Body of pancreas (tissue), 4 donors: ENCODE measurements around the gene SLC19A1. TPM values are rescaled to one million over a fixed set of nuclear protein-coding genes. Genes with fewer than 3 reads are reported as not detected.

Source experiments
- ATAC-seq: fragments of 150-250 bp; one replicate; pipeline ENCODE4 v1.9.1; 2016
- DNase-seq, 4 donors: peaks; one replicate each; pipeline ENCODE4 v3.0.0-alpha.2; 2019
- H3K27ac ChIP-seq, 4 donors: fragments of 200-600 bp; sonication (generic); 1 replicate in 3 of 4; 2 replicates in 1 of 4; pipeline versions ENCODE4 v1.5.1 to v1.6.1; 2016 to 2019; ENCODE audit warnings: mild to moderate bottlenecking in 1 of 4, mixed read lengths in 1 of 4, moderate library complexity in 1 of 4
- H3K27me3 ChIP-seq, 2 donors: fragments of 200-600 bp; sonication (generic); one replicate each; pipeline ENCODE4 v1.6.0; 2016; ENCODE audit warnings: mild to moderate bottlenecking in 1 of 2
- H3K36me3 ChIP-seq, 2 donors: fragments of 200-600 bp; sonication (generic); replicated peaks in 1 of 2; 2 replicates each; pipeline ENCODE4 v1.5.1; 2016; ENCODE audit warnings: low read depth in 2 of 2; ENCODE audit not compliant: insufficient read depth in 1 of 2
- H3K4me1 ChIP-seq: fragments of 200-600 bp; sonication (generic); one replicate; pipeline ENCODE4 v1.6.0; 2016
- H3K4me3 ChIP-seq, 2 donors: fragments of 200-600 bp; sonication (generic); 1 replicate in 1 of 2; 2 replicates in 1 of 2; pipeline ENCODE4 v1.5.1; 2016 to 2019
- H3K9me3 ChIP-seq, 3 donors: fragments of 200-600 bp; sonication (generic); 1 replicate in 2 of 3; 2 replicates in 1 of 3; pipeline ENCODE4 v1.5.1; 2016
- CTCF ChIP-seq, 7 experiments: fragments of 450-650 bp in 4 of 7; fragments of 200-600 bp in 3 of 7; sonication (generic) in 3 of 7; IDR thresholded peaks; one replicate each; pipeline ENCODE4 v1.5.1; 2016 to 2019; ENCODE audit warnings: antibody characterized with exemption in 7 of 7
- POLR2A ChIP-seq, 3 donors: fragments of 450-650 bp; IDR thresholded peaks; one replicate each; pipeline ENCODE4 v1.6.1; 2016; ENCODE audit warnings: antibody characterized with exemption in 3 of 3, mild to moderate bottlenecking in 2 of 3
- WGBS, 2 donors: methylation state at CpG; one replicate each; pipeline ENCODE4 v1.1.5; 2017; 5-methylcytosine and 5-hydroxymethylcytosine counted together
- intact Hi-C: fragments of 100-400 bp; cut with DNase I; formaldehyde crosslinking; loops from one replicate; pipeline ENCODE4 v1.15.1; 2023
- total RNA-seq, 2 donors: library from RNA; depleted of rRNA; stranded (reverse); fragments of >200 nt; gene quantifications; one replicate each; pipeline ENCODE4 v1.1.0, GENCODE V29; 2016

Gene SLC19A1
- total RNA-seq, 2 donors from 2014 or later: 2.6 to 7.0 TPM

GRCh38 chr21:45543710-45544448, 1.6 kb upstream of the SLC19A1 start:
- H3K9me3 ChIP-seq: no peaks in the 10 kb centered on the region
- H3K4me3 ChIP-seq: no peak overlapping the region
- H3K27ac ChIP-seq: no peak overlapping the region
- ATAC-seq (no peak), DNase-seq (peak in 3 of 4 donors; percentile 1 to 11 (median 5))
- WGBS, 2 donors: 75 to 83% methylated on average over 11 to 23 of the region's 23 CpGs
- intact Hi-C loops: loop anchor here (10.0 kb wide), 1 partner anchor 259 kb away; the partner anchor contains the start of gene POFUT2
- TF ChIP-seq POLR2A (IDR thresholded peaks at IDR 0.05) (no peak), CTCF (IDR thresholded peaks at IDR 0.05) (no peak)
- H3K27me3 ChIP-seq: no peaks in the 10 kb centered on the region
- H3K4me1 ChIP-seq: peaks cover 14% of the 10 kb centered on the region
- H3K36me3 ChIP-seq: no peaks in the 10 kb centered on the region

GRCh38 chr21:45543371-45543709, 1.1 kb upstream of the SLC19A1 start:
- H3K36me3 ChIP-seq: no peaks in the 10 kb centered on the region
- DNase-seq (peak; percentile 3 to 15 (median 9)), ATAC-seq (no peak)
- no peak overlapping the region for H3K4me3 ChIP-seq
- H3K9me3 ChIP-seq: no peaks in the 10 kb centered on the region
- no peaks in the 10 kb centered on the region for H3K27me3 ChIP-seq
- no peak for TF ChIP-seq CTCF (IDR thresholded peaks at IDR 0.05)
- no peak for TF ChIP-seq POLR2A (IDR thresholded peaks at IDR 0.05)
- H3K27ac ChIP-seq: no peak overlapping the region
- WGBS, 2 donors: 82 to 83% methylated on average over 4 to 11 of the region's 11 CpGs
- intact Hi-C loops: loop anchor here (10.0 kb wide), 1 partner anchor 259 kb away; the partner anchor contains the start of gene POFUT2
- H3K4me1 ChIP-seq: peaks cover 14% of the 10 kb centered on the region

- peak; percentile 9 for ATAC-seq
- H3K27ac ChIP-seq: peak overlapping the region in 2 of 4 donors; percentile 47 to 49
Observed at GRCh38 chr21:45542667-45543370, 579 bp upstream of the SLC19A1 start.

More at GRCh38 chr21:45542667-45543370, 579 bp upstream of the SLC19A1 start:
- DNase-seq: peak; percentile 22 to 36 (median 25)
- TF ChIP-seq CTCF (IDR thresholded peaks at IDR 0.05): no peak
- no peak for TF ChIP-seq POLR2A (IDR thresholded peaks at IDR 0.05)
- intact Hi-C loops: loop anchor here (10.0 kb wide), 1 partner anchor 258 kb away; the partner anchor contains the start of gene POFUT2
- 32 to 64% methylated on average over 3 to 36 of the region's 55 CpGs for WGBS, 2 donors
- Histone ChIP-seq H3K4me1 (peaks cover 14% of the 10 kb centered on the region), H3K36me3 (no peaks in the 10 kb centered on the region), H3K27me3 (no peaks in the 10 kb centered on the region), H3K9me3 (no peaks in the 10 kb centered on the region), H3K4me3 (peak overlapping the region; percentile 17 to 35)
